Measurements from ENCODE around the gene VEZF1.

DNA sequence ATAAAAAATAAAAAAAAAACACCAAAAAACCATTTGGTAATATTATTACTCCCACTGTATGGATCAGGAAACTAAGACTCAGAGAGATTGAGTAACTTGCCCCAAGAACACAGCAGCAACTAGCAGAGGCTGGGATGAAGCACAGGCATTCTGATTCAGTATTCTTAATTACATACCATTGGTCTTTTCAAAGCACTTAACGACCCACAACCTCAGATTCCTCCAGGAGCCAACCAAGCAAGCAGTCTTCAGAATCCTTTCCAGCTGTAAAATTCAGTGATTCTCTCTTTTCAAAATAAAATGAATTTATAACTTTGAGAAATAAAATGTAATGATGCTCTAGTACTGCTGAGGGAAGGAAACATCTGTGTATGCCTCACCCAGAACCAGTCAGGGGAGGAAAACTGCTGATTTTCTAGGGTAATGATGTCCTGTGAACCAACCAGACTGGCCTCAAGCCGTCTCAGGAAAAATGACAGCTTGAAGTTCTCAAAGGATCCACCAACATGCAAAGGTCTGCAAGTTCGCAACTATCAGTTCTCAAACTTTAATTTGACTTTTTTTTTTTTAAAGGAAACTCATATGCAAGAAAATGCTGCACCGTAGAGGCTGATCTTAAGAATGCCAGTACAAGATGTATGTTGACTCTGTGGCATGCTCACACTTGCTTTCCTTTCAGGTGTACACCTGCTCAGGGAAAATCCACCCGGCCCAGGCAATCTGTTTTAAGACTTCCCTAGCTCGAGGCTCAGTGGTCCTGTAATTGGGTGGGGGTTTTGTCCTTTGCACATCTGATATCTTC lies 41.9 kb downstream of the VEZF1 start:
- TF ChIP-seq EP300 (IDR thresholded peaks at IDR 0.05; ENCODE audit: low read depth): no peak
- no peak for TF ChIP-seq CTCF (IDR thresholded peaks at IDR 0.05)

Measured in transverse colon (tissue), 3 donors.